ENCODE results near the gene XPO4.
"Not testable (repeated sequence)": the region's sequence is repeated elsewhere in the genome, so short reads cannot be mapped to it uniquely, and the experiment has no call there.

DNA sequence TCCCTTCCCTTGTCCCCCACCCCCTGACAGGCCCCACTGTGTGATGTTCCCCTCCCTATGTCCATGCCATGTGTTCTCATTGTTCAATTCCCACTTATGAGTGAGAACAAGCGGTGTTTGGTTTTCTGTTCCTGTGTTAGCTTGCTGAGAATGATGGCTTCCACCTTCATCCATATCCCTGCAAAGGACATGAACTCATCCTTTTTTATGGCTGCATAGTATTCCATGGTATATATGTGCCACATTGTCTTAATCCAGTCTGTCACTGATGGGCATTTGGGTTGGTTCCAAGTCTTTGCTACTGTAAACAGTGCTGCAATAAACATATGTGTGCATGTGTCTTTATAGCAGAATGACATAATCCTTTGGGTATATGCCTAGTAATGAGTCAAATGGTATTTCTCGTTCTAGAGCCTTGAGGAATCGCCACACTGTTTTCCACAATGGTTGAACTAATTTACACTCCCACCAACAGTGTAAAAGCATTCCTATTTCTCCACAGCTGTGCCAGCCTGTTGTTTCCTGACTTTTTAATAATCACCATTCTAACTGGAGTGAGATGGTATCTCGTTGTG, 158.6 kb downstream of the XPO4 start:
- TF ChIP-seq, protein P1, sequence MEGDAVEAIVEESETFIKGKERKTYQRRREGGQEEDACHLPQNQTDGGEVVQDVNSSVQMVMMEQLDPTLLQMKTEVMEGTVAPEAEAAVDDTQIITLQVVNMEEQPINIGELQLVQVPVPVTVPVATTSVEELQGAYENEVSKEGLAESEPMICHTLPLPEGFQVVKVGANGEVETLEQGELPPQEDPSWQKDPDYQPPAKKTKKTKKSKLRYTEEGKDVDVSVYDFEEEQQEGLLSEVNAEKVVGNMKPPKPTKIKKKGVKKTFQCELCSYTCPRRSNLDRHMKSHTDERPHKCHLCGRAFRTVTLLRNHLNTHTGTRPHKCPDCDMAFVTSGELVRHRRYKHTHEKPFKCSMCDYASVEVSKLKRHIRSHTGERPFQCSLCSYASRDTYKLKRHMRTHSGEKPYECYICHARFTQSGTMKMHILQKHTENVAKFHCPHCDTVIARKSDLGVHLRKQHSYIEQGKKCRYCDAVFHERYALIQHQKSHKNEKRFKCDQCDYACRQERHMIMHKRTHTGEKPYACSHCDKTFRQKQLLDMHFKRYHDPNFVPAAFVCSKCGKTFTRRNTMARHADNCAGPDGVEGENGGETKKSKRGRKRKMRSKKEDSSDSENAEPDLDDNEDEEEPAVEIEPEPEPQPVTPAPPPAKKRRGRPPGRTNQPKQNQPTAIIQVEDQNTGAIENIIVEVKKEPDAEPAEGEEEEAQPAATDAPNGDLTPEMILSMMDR (IDR thresholded peaks at IDR 0.05): not testable (repeated sequence)
- TF ChIP-seq POLR2A, POLR2AphosphoS5 (IDR thresholded peaks at IDR 0.05): not testable (repeated sequence)
